Measurements from ENCODE around the gene AHNAK2. TPM values are rescaled to one million over a fixed set of nuclear protein-coding genes. Genes with fewer than 3 reads are reported as not detected.
"Not testable (repeated sequence)": the region's sequence is repeated elsewhere in the genome, so short reads cannot be mapped to it uniquely, and the experiment has no call there.

Gene AHNAK2
- total and polyA plus RNA-seq, 5 experiments from 2014 or later: not detected

DNA sequence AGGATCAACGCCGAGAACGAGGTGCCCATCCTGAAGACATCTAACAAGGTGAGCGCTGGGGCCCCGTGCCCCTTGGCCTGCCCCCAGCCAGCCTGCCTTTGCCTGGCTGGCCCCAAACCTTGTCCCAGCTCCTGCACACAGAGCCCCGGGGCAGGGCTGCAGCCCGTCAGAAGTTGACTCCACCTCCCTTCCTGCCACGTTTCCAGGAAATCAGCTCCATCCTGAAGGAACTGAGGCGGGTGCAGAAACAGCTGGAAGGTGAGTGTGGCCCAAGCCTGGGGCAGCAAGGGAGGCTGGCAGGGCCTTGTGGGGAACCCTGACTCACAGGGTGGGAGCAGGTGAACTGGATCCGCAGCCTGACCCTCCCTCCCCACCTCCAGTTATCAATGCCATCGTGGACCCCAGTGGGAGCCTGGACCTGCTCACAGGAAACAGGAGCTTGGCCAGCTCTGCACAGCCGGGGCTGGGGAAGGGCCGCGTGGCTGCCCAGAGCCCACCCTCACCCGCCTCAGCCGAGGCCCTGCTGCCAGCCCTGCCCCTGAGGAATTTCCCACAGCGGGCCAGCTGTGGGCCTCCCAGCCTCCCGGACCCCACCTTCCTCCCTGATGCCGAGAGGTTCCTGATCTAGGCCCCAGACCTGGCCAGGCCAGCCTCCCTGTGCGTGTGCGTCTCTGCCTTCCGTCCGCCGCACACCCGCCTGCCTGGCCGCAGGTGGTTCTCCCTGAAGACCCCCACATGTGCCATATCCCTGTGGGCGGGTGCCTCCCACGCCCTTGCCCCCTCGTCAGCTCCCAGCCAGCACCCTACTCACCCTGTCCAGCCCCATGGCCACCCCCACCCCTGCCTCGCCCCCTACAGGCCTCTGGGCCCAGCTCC lies 83.6 kb downstream of the AHNAK2 start:
- no peak overlapping the region for H3K4me3 Mint-ChIP-seq
- H3K36me3 Mint-ChIP-seq: no peaks in the 10 kb centered on the region
- POLR2A ChIA-PET: interaction anchor here (0.6 kb wide), 1 partner anchor 66 kb away, joined by 6 read pairs; no protein-coding TSS in a partner anchor
- H3K4me1 Mint-ChIP-seq: peaks cover 0 to 3% (median 3%) of the 10 kb centered on the region in 4 donors
- ATAC-seq (no peak), DNase-seq (peak in 1 of 10 donors; percentile 15)
- H3K27ac Mint-ChIP-seq: no peak overlapping the region
- H3K9me3 Mint-ChIP-seq: no peaks in the 10 kb centered on the region
- peaks cover 0 to 3% (median 0%) of the 10 kb centered on the region in 5 donors for H3K27me3 Mint-ChIP-seq

DNA sequence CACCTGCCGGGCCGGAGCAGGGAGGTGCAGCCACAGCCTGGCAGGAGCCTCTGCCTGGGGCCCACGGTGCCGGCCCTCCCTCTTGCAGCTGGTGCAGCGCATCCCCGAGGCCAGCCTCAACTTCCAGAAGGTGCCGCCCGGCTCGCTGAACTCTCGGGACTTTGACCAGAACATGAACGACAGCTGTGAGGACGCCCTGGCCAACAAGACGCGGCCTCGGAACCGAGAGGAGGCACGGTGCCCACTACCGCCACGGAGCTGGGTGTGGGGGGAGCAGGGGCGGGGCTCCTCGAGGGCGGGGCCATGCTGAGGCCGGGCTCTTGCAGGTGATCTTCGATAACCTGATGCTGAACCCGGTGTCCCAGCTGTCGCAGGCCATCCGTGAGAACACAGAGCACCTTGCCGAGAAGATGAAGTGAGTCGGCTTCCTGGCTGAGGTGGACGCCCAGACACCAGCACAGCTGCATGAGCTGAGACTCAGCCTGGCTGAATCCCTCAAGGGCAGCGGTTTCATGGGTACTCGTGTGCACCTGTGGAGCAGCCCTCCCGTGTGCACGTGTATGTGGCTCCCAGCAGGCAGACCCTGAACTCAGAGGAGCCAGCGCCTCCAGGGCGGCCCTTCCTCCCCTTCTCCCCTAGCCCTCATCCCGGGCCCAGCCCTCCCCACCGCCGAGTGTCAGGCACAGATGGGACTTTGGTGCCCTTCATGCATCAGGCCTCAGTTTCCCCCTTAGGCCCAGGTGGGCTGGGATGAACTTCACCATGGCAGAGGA lies 84.6 kb downstream of the AHNAK2 start:
- DNase-seq (no peak), ATAC-seq (no peak)
- peaks cover 0 to 3% (median 3%) of the 10 kb centered on the region in 4 donors for H3K4me1 Mint-ChIP-seq
- H3K9me3 Mint-ChIP-seq: no peaks in the 10 kb centered on the region
- H3K36me3 Mint-ChIP-seq: no peaks in the 10 kb centered on the region
- H3K4me3 Mint-ChIP-seq: no peak overlapping the region
- POLR2A ChIA-PET: no interaction called here
- peaks cover 0 to 3% (median 0%) of the 10 kb centered on the region in 5 donors for H3K27me3 Mint-ChIP-seq
- H3K27ac Mint-ChIP-seq: peak overlapping the region in 1 of 10 donors; percentile 34

DNA sequence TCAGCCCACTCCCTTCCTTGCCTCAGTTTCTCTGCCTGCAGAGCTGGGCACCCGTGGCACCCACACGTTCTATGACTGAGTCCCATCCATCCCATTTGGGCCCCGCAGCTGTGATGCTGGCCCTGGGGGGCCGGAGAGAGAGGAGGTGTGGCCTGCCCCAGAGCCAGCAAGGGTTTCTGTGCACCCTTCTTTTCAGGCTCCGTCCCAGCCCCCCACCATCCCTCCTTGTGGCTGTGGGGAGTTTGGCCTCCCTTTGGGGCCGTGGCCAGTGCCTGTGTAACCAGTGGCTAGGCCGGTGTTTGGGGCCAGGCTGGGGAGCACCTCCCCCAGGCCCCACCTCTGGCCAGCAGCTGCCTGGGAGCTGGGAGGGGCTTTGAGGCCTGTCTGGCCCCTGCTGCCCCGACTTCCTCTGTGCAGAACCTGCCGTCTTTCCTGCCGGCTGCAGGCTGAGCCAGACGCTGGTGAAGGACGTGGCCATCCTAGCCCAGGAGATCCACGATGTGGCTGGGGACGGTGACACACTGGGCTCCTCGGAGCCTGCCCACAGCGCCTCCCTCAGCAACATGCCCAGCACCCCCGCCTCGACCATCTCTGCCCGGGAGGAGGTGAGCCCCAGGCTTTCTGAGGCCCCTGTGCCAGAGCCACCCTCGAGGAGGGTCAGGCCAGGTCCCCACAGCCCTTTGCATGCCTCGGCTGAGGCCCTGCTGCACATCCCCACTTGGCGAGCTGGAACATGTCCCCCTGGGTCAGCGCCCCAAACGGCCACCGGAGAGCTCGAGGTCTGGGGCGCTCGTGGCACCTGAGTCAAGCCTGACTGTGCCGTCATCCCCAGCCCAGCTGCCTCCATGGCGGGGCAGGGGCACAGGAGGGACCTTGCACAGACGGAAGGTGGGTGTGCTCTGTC lies 85.4 kb downstream of the AHNAK2 start:
- H3K36me3 Mint-ChIP-seq: no peaks in the 10 kb centered on the region
- no peaks in the 10 kb centered on the region for H3K9me3 Mint-ChIP-seq
- no peak overlapping the region for H3K27ac Mint-ChIP-seq
- ATAC-seq: no peak
- POLR2A ChIA-PET: no interaction called here
- peaks cover 0 to 3% (median 3%) of the 10 kb centered on the region in 4 donors for H3K4me1 Mint-ChIP-seq
- no peak overlapping the region for H3K4me3 Mint-ChIP-seq
- peaks cover 0 to 3% (median 0%) of the 10 kb centered on the region in 5 donors for H3K27me3 Mint-ChIP-seq
- peak in 2 of 10 donors; percentile 4 to 16 for DNase-seq

DNA sequence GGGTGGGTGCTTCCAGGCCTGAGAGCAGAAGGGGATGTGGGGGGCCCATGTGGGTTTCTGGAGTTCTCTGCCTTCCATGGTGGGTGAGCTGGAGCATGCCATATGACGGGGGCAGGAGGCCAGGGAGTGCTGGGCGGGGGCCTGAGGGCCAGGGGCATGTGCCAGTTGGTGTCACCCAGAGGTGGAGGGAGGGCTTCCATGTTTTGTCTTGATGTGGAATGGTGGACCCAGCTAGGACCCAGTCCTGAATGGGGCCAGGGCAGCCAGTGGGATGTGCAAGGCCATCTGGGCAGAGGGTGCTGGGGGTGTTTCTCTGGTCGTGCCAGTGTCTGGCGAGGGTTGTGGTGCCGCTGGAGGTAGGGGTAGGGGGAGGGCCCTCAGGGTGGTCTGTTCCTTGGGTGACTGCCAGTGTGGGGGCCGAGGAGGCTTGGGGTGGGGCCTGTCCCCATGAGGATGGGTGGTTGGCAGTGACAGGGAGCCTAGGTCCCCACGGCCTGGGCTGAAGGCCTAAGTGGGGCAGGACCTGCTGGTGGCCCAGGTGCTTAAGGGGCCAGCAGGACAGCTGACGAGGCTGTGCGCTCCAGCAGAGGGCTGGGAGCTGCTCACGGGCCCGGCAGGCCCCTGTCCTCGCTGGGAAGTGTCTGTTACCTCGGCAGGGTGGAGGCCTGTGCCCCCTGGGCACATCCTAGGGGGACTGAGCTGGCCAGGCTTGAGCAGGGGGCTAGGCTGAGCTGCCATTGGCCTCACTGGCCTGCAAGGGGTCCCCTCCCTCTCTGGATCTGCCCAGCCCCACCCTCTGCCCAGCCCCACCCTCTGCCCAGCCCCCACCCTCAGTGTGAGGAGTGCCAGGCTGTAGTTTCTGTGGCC lies 86.3 kb downstream of the AHNAK2 start:
- DNase-seq (peak in 2 of 10 donors; percentile 4 to 57), ATAC-seq (no peak)
- Mint-ChIP-seq H3K4me3 (no peak overlapping the region), H3K9me3 (no peaks in the 10 kb centered on the region), H3K27ac (no peak overlapping the region), H3K36me3 (no peaks in the 10 kb centered on the region), H3K27me3 (peaks cover 0 to 3% (median 0%) of the 10 kb centered on the region in 5 donors), H3K4me1 (peaks cover 0 to 3% (median 3%) of the 10 kb centered on the region in 4 donors)
- POLR2A ChIA-PET: no interaction called here

DNA sequence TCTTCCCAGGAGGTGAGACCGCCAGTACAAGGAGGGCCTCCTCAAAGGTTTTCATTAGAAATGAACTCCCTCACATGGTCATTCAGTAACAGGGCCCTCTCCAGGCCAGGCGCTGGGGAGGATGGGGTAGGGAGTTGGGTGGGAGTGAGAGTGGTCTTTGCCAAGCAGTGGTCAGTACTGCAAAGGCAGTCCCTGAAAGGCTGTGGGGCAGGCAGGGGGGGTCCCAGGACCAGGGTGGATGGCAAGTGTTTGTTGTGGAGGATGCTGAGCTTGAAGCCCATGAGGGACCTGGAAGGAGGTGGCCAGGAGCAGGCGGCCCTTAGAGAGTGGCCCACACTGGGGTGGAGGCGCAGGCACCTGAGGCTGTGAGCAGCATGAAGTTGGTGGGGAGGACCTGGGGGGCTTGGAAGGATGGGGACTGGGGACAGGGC lies 87.0 kb downstream of the AHNAK2 start:
- DNase-seq (peak in 1 of 10 donors; percentile 58), ATAC-seq (no peak)
- no peak overlapping the region for H3K27ac Mint-ChIP-seq
- no peaks in the 10 kb centered on the region for H3K27me3 Mint-ChIP-seq
- H3K36me3 Mint-ChIP-seq: no peaks in the 10 kb centered on the region
- no peaks in the 10 kb centered on the region for H3K4me1 Mint-ChIP-seq
- POLR2A ChIA-PET: no interaction called here
- no peak overlapping the region for H3K4me3 Mint-ChIP-seq
- no peaks in the 10 kb centered on the region for H3K9me3 Mint-ChIP-seq

DNA sequence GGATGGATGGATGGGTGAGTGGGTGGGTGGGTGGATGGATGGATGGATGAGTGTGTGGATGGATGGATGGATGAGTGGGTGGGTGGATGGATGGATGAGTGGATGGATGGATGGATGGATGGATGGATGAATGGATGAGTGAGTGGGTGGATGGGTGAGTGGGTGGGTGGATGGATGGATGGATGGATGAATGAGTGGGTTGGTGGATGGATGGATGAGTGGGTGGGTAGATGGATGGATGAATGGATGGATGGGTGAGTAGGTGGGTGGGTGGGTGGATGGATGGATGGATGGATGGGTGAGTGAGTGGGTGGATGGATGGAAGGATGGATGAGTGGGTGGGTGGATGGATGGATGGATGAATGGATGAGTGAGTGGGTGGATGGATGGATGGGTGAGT lies 87.9 kb downstream of the AHNAK2 start:
- POLR2A ChIA-PET, H3K36me3 Mint-ChIP-seq, H3K9me3 Mint-ChIP-seq, H3K4me3 Mint-ChIP-seq, DNase-seq, H3K27me3 Mint-ChIP-seq, H3K27ac Mint-ChIP-seq, ATAC-seq, H3K4me1 Mint-ChIP-seq: not testable (repeated sequence)

DNA sequence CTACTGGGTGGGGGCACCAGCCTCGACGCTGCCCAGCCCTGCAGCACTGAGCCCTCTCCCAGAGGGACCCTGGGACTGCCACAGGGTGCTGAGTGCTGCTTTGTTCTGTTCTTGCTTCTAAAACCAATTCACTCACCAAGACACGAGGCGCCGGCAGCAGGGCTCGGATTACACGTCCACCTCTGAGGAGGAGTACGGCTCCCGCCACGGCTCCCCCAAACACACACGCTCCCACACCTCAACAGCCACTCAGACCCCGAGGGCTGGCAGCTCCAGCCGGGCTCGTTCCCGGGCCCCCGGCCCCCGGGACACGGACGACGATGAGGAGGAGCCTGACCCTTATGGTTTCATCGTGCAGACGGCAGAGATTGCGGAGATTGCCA lies 88.8 kb downstream of the AHNAK2 start:
- H3K4me1 Mint-ChIP-seq: no peaks in the 10 kb centered on the region
- H3K9me3 Mint-ChIP-seq: no peaks in the 10 kb centered on the region
- no peak overlapping the region for H3K4me3 Mint-ChIP-seq
- H3K36me3 Mint-ChIP-seq: no peaks in the 10 kb centered on the region
- H3K27me3 Mint-ChIP-seq: no peaks in the 10 kb centered on the region
- DNase-seq: no peak
- POLR2A ChIA-PET: no interaction called here
- H3K27ac Mint-ChIP-seq: no peak overlapping the region
- ATAC-seq: no peak

DNA sequence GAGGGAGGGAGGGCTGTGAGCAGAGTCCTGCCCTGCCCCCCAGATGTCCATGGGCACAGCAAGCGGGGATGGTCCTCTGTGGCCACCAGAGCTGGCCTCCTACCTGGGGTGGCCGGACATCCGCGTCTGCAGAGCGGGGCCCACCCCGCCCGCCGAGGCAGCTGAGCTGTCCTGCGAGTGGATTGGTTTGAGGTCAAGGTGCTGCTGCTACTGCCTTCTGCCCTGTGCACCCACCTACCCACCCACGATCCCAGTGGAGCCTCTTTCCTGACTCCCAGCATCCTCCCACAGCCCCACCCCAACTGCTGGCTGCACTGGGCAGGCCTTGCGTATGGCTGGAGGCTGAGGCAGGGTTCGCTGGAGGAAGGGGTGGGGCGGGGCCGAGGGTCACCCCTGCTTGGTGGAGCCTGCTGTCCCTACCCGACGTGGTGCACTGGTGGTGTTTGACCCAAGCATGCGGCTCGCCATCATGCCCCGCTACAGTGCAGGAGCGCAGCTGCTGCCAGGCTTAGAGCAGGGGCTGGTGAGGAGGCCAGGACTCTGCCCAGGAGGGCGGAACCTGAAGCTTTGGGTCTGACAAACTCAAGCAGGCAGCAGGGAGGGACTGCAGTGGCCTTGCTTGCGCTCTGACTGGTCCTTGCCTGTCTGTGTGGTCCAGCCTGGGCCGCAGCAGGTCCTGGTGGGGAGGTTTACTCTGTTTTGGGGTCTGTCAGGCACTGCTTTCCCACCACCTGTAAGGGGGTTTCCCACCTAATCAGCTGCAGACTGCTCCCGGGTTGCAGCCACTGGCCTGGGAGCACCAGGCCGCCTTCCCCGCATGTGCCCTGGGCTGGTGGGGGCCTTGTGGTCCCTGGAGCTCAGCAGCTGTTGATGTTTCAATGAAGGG lies 89.4 kb downstream of the AHNAK2 start:
- ATAC-seq (no peak), DNase-seq (peak in 2 of 10 donors; percentile 4 to 52)
- Mint-ChIP-seq H3K36me3 (no peaks in the 10 kb centered on the region), H3K4me3 (no peak overlapping the region), H3K27me3 (no peaks in the 10 kb centered on the region), H3K27ac (no peak overlapping the region), H3K4me1 (no peaks in the 10 kb centered on the region), H3K9me3 (no peaks in the 10 kb centered on the region)
- POLR2A ChIA-PET: no interaction called here

DNA sequence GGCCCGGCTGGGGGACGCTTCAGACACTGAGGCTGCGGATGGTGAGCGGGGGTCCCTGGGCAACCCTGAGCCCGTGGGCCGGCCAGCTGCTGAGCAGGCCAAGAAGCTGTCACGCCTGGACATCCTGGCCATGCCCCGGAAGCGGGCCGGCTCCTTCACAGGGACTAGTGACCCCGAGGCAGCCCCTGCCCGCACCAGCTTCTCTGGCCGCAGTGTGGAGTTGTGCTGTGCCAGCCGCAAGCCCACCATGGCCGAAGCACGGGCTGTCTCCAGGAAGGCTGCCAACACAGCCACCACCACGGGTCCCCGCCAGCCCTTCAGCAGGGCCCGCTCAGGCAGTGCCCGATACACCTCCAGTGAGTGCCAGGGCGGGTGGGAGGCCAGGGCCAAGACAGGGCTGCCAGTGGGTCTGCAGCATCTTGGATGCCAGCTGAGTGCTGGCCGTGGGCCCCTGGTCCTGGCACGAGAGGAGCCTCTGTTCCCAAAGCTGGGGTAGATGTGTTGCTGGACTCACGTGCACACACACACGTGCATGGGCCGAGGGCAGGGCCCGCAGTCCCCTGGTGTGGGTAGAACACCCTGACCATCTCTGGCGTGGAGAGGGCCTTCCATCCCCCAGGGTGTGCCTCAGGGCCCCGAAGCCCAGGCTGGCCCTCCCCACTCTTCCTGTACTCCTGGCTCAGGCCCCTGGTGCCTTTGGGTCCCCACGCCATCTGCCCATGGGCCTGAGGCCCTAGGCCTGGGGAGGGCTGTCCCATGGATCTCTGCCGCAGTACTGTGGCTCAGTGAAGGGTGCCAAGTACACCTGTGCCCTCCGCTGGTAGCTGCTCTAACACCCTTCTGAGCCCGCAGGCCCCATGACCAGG lies 90.3 kb downstream of the AHNAK2 start:
- Mint-ChIP-seq H3K4me1 (no peaks in the 10 kb centered on the region), H3K9me3 (no peaks in the 10 kb centered on the region), H3K27ac (no peak overlapping the region), H3K27me3 (no peaks in the 10 kb centered on the region), H3K4me3 (no peak overlapping the region), H3K36me3 (no peaks in the 10 kb centered on the region)
- no peak for ATAC-seq
- DNase-seq: peak in 1 of 10 donors; percentile 4
- POLR2A ChIA-PET: interaction anchor here (0.6 kb wide), 1 partner anchor 632 kb away, joined by 3 read pairs; no protein-coding TSS in a partner anchor

Measured in naive thymus-derived CD8-positive, alpha-beta T cell (primary cell).